Neutrophil (primary cell): Measurements from ENCODE around the gene TGM5.
"Not testable (repeated sequence)": the region's sequence is repeated elsewhere in the genome, so short reads cannot be mapped to it uniquely, and the experiment has no call there.

ENCODE experiments used
- H3K27ac ChIP-seq: fragments of 200-600 bp; sonication (generic); 2 replicates; pipeline ENCODE4 v1.5.1; 2016; ENCODE audit warnings: mild to moderate bottlenecking, moderate library complexity
- H3K27me3 ChIP-seq: fragments of 200-600 bp; sonication (generic); 2 replicates; pipeline ENCODE4 v1.6.0; 2016; ENCODE audit warnings: mild to moderate bottlenecking
- H3K36me3 ChIP-seq: fragments of 200-600 bp; sonication (generic); 2 replicates; pipeline ENCODE4 v1.5.1; 2017
- H3K4me1 ChIP-seq, 2 experiments: fragments of 200-600 bp in 1 of 2; sonication (generic) in 1 of 2; 1 replicate in 1 of 2; 2 replicates in 1 of 2; pipeline versions ENCODE4 v1.5.1 to v1.6.1; 2013 to 2016; ENCODE audit warnings: low read depth in 1 of 2, low read length in 1 of 2, mild to moderate bottlenecking in 1 of 2, moderate library complexity in 1 of 2; ENCODE audit not compliant: control insufficient read depth in 1 of 2, insufficient read depth in 1 of 2
- H3K4me3 ChIP-seq, 2 experiments: fragments of 200-600 bp in 1 of 2; sonication (generic) in 1 of 2; 1 replicate in 1 of 2; 2 replicates in 1 of 2; pipeline ENCODE4 v1.5.1; 2013 to 2016; ENCODE audit warnings: low read depth in 1 of 2, low read length in 1 of 2, mild to moderate bottlenecking in 1 of 2, moderate library complexity in 1 of 2
- H3K9me3 ChIP-seq: fragments of 200-600 bp; sonication (generic); 2 replicates; pipeline ENCODE4 v1.5.1; 2016
- CTCF ChIP-seq: fragments of 200-600 bp; sonication (generic); IDR thresholded peaks from 2 replicates; pipeline ENCODE4 v1.5.1; 2016; ENCODE audit warnings: antibody characterized with exemption

Gene TGM5

DNA sequence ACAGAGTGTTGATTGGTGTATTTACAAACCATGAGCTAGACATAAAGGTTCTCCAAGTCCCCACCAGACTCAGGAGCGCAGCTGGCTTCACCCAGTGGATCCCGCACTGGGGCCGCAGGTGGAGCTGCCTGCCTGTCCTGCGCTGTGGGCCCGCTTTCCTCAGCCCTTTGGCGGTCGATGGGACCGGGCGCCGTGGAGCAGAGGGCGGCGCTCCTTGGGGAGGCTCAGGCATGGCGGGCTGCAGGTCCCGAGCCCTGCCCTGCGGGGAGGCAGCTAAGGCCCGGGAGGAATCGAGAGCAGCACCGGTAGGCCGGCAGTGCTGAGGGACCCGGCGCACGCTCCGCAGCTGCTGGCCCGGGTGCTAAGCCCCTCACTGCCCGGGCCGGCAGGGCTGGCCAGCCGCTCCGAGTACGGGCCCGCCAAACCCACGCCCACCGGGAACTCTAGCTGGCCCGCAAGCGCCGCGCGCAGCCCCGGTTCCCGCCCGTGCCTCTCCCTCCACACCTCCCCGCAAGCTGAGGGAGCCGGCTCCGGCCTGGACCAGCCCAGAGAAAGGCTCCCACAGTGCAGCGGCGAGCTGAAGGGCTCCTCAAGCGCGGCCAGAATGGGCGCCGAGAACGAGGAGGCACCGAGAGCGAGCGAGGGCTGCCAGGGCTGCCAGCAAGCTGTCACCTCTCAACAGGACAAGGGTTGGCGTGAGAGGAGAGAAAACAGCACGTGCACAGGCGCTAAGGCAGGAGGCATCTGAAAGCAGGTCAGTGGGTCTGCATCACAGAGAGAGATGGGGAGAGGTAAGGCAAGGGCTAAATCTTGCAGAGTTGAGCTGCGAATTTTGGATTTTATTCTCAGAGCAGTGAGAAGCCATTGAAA, 40.1 kb downstream of the TGM5 start:
- H3K4me3 ChIP-seq, result no peak overlapping the region
- peaks cover 0 to 13% of the 10 kb centered on the region in 2 experiments for H3K4me1 ChIP-seq
- no peaks in the 10 kb centered on the region for H3K27me3 ChIP-seq
- no peak overlapping the region for H3K27ac ChIP-seq
- TF ChIP-seq CTCF, result no peak
- no peaks in the 10 kb centered on the region for H3K36me3 ChIP-seq
- no peaks in the 10 kb centered on the region for H3K9me3 ChIP-seq

GRCh38 chr15:43225950-43226255, 40.8 kb downstream of the TGM5 start:
- H3K27ac ChIP-seq, H3K9me3 ChIP-seq, H3K36me3 ChIP-seq, H3K27me3 ChIP-seq, H3K4me3 ChIP-seq: not testable (repeated sequence)
- peaks cover 0 to 13% of the 10 kb centered on the region in 2 experiments for H3K4me1 ChIP-seq

GRCh38 chr15:43225201-43225949, 41.4 kb downstream of the TGM5 start:
- Histone ChIP-seq H3K27me3 (no peaks in the 10 kb centered on the region), H3K4me3 (no peak overlapping the region), H3K27ac (no peak overlapping the region), H3K4me1 (peaks cover 0 to 8% of the 10 kb centered on the region in 2 experiments), H3K36me3 (no peaks in the 10 kb centered on the region), H3K9me3 (no peaks in the 10 kb centered on the region)
- peak; percentile 84 for TF ChIP-seq CTCF

- TF ChIP-seq CTCF, result no peak
- Histone ChIP-seq H3K27me3 (no peaks in the 10 kb centered on the region), H3K9me3 (no peaks in the 10 kb centered on the region), H3K27ac (no peak overlapping the region), H3K4me1 (peaks cover 0 to 8% of the 10 kb centered on the region in 2 experiments), H3K4me3 (no peak overlapping the region), H3K36me3 (no peaks in the 10 kb centered on the region)
These were observed 45.3 kb downstream of the TGM5 start for GRCh38 chr15:43221422-43221821.

DNA sequence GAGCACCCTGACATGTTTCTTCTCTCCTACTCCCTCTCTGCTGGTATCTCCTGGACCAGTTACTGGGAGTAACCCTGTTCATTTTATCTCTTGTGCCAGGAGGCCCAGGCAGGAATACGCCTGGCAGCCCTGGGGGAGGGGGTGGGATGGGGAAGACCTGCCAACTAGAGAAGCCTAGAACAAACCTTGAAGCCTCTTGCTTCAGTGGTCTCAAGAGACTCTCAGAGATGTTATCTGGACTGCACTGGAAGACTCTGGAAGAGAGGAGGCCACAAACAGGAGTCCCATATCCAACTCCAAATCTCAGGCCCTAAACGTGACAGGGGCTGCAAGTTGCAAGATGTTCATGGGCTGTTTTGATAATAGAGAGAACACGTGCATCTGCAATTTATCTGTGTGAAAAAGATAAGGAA, 45.7 kb downstream of the TGM5 start, which contains the start of gene EPB42:
TSS of gene EPB42 (minus strand) at position 28 of the 413 bp plus-strand sequence. CDS start 193 bp downstream, outside the sequence.
- Histone ChIP-seq H3K4me1 (peaks cover 0 to 8% of the 10 kb centered on the region in 2 experiments), H3K27me3 (no peaks in the 10 kb centered on the region), H3K27ac (no peak within 1 kb of the TSS), H3K36me3 (no peaks in the 10 kb centered on the region), H3K9me3 (no peaks in the 10 kb centered on the region), H3K4me3 (no peak within 1 kb of the TSS)
- no peak for TF ChIP-seq CTCF
